Measurements from ENCODE around the gene TMC4.

The TMC4 gene

DNA sequence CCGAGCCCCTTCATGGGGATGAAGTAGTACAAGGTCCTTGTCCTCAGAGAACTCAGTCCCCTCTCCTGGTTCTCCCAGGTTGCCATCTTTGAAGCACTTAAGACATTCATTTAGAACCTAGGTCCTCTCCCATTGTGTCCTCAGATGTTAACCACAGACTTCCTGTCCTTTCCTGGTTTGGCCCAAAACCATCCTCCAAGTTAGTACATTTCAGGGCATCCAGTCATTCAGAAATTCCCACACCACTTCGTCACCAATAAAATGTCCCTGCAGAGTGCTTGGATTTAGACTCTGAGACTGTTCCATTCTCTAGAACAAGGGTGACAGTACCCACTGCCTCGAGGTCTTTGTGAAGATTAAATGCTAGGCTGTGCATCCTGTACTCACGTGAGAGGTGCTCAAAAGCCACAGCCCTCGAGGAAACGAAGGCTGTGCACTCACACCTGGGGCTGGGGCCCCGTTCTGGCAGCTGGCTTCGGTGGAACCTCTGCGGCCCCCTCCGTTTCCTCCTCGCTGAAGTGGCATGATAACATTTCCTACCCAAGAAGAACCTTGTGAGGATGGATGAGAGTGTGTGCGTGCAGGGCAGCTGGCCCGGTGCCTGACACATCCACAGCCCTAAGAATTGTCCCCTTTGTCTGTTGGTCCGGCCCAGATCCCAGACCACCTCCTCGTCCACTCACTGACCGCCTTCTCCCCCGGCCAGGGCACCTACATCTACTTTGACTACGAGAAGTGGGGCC is 18.2 kb downstream of the TMC4 start:
- DNase-seq (ENCODE audit: low spot score) = no peak

DNA sequence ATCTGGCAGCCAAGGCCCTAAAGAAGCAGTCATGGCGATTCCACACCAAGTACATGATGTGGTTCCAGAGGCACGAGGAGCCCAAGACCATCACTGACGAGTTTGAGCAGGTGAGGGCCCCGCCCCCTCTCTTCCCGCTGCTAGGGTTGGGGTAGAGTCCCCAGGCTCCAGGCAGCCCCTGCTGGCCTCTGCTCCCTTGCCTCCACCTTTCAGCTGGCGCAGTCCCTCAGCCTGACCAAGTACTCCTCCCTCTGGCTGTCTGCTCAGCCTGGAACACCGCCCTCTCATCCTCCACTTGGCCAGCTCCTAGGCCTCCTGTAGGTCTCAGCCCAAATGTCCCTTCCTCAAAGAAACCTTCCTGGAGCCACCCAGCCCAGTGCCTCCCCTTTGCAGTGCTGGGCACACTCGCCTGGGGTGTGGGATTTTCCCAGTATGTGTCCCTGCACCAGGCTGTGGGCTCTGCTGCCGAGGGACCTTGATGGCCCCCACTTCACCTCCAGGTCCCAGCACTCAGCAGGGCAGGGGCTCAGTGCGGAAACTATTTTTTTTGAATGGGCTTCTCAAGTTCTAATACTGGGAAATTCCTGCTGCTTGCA is 19.1 kb downstream of the TMC4 start:
- no peak for DNase-seq (ENCODE audit: low spot score)

DNA sequence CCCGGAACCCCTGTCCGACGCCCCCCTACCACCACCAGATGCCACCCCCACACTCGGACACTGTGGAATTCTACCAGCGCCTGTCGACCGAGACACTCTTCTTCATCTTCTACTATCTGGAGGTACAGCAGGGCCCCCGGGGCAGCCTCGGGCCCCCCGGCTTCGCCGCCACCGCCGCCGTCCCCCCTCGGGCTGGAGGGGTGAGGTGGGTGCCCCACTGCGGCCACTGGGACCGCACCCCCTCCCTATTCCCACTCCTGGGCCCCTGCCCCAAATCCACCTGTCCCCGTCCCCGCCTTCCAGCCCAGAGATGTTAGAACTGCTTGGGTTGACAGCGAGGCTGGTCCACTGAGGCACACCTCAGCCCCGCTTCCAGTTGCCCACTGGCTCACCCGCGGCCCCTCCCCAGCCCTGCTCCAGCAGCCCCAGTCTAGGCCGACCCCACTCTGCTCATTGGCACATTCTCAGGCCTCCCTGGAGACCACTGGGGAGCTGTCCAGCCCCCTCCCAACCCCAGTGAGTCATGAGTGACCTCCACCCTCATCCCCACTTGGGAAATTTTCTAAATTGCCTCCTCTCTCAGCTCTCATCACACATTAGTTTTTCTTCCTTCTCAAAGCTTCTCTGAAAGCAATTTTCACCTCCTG is 20.0 kb downstream of the TMC4 start:
- no peak for DNase-seq (ENCODE audit: low spot score)

DNA sequence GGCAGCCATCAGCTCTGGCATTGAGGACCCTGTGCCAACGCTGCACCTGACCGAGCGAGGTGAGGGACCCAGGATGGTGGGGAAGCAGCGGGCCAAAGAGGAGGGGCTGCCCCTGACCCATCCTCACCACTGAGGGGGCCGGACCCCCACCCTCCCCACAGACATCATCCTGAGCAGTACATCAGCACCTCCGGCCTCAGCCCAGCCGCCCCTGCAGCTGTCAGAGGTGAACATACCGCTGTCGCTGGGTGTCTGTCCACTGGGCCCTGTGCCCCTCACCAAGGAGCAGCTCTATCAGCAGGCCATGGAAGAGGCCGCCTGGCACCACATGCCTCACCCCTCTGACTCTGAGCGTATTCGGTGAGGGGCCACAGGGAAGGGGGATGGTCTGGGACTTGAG is 20.7 kb downstream of the TMC4 start:
- no peak for DNase-seq (ENCODE audit: low spot score)

DNA sequence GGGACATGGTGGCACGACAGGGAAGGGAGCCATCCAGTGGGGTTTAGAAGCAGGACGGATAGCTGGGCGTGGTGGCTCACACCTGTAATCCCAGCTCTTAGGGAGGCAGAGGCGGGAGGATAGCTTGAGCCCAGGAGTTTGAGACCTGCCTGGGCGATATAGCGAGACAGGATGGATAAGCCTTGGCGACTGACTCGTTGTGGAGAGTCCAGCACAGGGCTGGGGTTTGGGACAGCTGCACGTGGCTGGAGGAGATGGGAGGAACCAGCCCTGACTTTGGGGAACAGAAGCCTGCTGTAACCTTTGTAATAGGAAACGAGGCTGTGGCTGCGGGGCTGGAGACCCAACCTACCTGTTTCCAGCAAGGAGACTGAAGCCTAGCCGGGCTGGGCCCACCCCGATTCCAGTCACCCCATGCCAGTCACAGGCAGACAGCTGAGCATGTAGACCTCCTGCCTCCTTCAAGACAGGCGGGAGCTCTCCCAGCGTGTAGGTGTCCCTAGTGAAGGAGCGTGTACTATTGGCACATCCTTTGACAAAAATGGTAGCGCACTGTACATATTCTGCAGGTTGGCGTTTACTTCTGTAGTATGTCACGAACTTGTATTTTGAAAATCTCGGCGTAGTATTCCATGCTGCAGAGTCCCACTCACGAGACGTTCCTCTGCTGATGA is 21.5 kb downstream of the TMC4 start:
- DNase-seq (ENCODE audit: low spot score) = no peak

DNA sequence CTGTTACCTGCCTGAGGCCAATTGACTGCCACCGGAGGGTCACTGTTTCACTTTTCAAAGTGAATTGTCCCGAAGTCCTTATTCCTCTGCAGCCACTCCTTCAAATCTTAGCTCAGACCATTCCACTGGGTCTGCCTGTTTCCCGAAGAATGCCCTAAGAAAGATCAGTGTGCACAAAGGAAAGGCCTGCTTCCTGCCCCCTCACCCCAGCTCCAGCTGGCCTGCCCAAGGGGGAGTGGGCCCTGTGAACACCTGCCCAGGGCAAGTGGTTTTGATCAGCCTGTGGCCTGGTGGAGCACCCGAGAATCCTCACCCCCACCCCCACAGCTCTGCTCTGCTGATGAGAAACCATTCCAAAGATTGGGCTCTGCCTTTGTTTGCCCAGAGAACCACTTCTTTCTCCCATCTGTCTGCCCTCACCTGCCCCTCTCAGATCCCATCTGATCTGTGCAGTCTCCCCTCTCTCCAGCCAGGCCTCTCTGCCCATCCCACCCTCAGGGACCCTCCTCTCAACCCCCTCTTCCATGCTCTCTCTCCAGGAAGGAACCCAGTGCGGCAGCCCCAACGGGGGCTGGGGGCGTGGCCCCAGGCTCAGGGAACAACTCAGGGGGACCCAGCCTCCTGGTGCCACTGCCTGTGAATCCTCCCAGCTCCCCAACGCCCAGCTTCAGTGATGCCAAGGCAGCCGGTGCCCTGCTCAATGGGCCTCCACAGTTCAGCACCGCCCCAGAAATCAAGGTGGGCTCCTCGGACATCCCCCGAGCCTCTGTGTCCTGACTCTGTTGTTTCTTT is 23.7 kb downstream of the TMC4 start:
- DNase-seq (ENCODE audit: low spot score) = no peak

DNA sequence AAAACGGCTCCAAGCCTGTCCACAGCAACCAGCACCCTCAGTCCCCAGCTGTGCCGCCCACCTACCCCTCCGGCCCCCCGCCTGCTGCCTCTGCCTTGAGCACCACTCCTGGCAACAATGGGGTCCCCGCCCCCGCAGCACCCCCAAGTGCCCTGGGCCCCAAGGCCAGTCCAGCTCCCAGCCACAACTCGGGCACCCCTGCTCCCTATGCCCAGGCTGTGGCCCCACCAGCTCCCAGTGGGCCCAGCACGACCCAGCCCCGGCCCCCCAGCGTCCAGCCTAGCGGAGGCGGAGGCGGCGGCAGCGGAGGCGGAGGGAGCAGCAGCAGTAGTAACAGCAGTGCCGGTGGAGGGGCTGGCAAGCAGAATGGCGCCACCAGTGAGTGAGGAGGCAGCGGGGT is 24.8 kb downstream of the TMC4 start:
- DNase-seq (ENCODE audit: low spot score) = no peak

DNA sequence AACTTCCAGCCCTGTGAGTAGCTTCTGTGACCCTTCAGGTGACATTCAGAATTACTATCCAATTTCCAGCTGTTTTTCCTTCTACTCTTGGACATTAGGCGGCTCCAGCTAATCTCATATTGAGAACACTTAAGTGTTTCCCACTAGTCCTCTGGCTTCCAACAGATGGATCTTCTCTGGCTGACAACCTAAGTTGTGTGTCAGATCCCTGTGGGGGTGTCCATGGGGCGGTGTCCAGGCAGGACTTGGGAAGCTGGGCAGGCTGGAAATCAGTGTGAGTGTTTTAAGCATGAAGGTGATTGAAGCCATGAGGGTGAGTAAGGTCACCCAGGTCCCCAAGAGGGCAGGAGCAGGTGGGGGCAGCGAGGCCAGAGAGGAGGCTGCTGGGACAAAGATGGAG is 25.3 kb downstream of the TMC4 start:
- DNase-seq (ENCODE audit: low spot score) = no peak

DNA sequence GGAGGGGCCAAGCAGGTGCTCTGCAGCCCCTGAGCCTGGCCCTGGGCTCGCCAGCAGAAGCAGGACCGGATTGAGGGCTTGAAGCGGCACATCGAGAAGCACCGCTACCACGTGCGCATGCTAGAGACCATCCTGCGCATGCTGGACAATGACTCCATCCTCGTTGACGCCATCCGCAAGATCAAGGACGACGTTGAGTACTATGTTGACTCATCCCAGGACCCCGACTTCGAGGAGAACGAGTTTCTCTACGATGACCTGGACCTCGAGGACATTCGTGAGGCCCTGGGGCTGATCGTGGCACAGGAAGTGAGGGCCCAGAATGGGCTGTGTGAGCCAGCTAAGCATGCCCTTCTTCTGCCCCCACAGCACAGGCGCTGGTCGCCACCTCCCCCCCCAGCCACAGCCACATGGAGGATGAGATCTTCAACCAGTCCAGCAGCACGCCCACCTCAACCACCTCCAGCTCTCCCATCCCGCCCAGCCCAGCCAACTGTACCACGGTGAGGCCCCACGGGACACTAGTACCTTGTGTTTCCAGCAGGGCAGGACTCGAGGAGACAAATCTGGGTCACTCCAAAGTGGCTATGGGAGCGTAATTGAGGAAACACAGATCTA is 27.3 kb downstream of the TMC4 start:
- DNase-seq (ENCODE audit: low spot score) = no peak

DNA sequence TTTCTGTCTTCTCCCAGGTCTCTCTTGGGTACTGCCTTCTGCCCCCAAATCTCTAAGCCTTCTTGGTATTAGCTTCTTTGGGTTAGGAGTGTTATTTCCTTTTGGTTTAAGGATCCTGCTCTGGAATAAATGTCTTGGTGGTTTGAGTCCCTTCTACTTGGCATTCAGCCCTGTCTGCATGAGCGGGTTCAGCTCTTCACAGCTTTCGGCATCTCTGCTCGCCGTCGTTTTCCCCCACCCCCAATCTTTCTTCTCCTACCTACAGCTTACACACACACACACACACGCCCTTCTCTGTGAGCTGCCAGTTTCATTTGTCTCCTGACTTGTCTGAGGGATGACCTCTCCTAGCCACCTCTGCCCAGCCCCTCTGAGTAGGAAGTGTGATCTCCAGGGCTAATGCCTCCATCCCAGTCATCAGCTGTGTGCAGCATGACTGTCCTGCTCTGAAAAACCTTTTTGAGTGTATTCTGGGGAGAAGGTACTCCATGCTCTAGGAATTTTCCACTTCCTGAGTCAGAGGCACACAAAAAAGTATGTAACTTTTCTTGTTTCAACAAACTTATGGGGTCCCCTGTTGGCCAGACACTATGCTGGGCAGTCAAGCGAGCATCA is 30.7 kb downstream of the TMC4 start:
- DNase-seq (ENCODE audit: low spot score) = no peak

DNA sequence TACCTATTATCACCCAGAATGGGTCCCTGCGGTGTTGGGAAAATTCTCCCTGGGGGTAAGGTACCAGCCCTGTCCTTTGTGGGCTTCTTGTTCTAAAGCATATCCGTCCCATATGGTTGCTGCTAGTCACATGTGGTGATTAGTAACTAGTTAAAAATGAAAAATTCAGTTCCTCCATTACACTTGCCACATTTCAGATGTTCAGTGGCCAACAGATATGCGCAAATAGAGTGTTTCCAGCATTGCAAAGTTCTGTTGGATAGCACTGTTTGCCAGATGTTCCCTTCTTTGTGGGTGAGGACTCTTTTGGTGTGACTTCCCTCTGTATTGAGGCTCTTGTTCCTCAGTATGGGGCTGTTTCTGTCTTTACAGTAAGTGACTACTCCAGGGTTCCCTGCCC is 31.6 kb downstream of the TMC4 start:
- no peak for DNase-seq (ENCODE audit: low spot score)

DNA sequence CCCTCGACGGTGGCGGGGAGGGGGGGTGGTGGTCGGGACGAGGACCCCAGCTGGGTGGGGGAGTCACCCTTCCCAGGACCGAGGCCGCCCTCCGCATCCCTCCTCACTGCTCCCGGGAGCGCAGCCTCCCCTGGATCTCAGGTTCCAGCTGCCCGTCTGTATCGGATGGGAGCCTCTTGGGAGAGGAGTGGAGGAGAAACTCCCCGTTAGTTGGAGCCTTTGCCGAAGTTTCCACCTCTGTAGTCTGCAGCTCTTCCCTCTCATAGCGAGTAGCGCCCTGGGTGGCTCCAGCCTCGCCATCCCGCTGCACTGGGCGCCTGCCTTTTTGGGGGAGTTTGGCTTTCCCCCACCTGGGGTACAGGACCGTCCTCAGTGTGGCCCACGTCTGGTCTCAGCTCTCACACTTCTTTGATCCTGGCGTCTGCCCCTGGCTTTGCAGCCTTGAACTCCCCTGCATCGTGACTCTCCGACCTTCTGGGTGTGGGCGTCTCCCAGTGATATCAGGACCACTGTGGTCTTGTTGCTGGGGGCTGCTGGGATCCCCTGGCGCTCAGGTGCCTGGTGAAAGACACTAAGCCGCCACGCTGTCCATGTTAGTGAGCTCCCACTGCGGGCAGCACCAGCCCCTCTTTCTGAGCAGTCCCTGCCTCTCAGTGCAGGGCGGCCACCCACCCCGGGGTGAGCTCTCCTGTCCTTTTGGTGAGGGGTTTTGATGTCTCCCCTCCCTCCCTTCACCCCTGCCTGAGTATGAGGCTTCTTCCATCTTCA is 34.3 kb downstream of the TMC4 start:
- DNase-seq (ENCODE audit: low spot score) = no peak

DNA sequence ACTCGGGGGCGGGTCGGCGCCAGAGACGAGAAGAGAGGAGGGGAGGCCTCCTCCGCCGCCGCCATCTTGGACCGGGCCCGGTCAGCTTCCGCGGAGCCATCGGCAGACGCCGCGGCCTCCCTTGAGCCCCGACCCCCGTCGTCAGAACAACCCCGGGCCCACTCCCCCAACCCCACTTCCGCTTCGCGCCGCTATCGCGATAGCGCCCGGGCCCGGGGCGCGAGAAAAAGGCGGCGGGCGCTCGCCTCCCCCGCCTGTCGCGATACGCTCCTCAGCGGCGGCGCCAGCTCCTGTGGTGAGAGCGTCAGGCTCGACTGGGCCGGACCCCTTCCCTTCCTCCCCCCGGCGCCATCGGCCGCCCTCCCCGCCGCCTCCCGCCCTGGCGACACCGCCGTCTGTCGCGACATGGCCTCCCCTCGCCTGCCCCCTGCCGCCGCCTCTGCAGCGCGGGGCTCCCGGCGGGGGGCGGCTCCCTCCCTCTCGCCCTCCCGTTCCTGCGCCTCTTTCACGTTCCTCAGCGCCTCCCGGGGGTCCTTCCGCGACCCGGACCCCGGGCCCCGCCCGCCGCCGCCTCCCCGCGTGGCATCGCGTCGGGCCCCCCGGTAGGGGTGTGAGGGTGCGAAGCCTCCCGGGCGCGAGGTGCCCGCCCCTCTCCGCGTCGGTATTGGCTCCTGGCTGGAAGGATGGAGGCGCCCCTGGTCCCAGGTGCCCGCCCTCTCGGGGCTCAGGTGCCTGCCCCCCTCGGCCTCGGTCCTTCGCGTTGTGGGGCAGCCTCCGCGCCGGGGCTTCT is 35.1 kb downstream of the TMC4 start, which contains the start of gene CNOT3:
Gene CNOT3, plus strand, starts transcription at position 64 of the 790 bp plus-strand sequence. CDS start 5,217 bp downstream, outside the sequence.
- DNase-seq (ENCODE audit: low spot score) = no peak

DNA sequence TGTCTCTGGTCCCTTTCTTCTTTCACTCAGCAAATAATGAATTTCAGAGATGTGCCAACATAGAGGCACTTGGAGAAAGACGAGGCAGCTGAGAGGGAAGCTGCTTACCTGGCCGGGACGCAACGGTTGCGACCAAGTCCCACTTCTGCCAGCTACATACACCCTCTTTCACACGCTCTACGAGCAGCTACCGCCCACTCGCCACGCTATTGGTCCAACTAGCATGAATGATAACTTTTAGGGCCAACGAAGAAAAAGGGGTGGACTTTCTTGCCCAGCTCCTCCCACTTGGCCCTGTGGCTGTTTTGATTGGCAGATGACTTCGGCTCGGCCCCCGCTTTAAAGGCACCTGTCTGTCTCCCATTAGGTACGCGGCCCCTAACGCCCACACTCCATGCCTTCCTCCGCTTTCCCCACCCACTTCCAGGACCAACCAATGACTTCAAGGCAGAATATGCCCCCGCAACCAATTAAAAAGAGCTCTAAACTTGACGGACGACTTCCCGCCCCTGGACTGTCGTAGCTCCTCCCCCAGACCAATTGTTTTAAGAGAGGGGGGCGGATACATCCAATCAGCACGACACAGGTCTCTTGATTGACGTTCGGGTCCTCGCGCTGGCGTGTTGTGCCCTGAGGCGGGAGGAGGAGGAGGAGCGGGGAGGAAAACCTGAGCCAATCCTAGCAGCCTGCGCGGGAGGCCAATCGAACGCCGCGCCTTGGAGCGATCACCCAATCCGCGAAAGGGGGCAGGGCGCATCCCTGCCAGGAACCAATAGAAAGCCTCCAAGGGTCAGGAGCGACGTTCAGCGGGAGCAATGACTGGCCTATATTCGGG is 35.9 kb downstream of the TMC4 start:
- DNase-seq (ENCODE audit: low spot score) = peak; percentile 100

DNA sequence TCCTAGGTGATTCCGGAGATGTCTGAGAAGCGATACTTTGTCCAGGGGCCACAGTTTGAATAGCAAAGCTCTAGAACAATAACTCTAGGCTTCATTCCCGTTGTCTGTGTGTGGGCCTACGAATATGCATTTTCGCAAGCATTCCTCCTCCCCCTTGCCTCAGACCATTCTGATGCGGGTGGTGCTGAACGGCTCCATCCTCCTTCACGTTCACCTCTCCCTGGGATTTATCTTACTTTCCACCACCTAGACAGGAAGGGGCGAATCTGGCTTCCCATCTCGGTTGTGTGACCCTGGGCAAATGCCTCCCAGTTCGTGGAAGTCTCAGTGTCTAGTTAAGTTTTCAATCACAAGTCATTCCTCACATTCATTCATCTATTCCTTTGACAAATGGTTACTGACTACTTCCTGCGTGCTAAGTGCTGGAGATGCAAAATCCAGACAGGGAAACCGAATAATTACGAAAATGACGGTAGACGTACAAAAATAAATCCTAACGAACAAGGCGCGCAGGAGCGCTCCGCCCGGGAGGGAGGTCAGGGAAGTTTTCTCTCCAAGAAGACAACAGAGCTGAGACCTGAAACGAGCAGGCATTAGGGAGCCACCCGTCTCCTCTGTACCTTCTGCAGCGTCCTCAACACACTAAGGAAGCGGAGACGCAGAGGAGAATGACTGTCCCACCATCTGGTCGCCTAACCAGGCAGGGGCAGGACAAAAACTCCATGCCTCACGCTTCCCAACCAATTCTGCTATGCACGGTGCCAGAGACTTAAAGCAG is 36.7 kb downstream of the TMC4 start:
- DNase-seq (ENCODE audit: low spot score) = peak; percentile 31

DNA sequence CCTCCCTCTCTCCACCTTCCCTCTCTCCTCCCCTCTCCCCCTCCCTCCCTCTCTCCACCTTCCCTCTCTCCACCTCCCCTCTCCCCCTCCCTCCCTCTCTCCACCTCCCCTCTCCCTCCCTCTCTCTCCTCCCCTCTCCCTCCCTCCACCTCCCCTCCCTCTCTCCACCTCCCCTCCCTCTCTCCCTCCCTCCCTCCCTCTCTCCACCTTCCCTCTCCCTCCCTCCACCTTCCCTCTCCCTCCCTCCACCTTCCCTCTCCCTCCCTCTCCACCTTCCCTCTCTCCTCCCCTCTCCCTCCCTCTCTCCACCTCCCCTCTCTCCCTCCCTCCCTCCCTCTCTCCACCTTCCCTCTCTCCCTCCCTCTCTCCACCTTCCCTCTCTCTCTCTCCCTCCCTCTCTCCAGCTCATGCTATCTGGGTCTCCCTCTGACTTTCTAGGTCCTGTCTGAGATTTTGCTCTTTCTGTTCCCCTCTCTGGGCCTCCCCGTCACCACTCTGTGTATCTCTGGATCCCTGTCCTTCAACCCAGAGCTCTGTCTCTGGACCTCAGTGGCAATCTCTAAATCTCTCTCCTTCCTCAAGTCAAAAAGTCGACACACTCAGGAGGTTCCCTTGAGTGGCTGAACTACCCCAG is 38.9 kb downstream of the TMC4 start:
- DNase-seq (ENCODE audit: low spot score) = no peak

DNA sequence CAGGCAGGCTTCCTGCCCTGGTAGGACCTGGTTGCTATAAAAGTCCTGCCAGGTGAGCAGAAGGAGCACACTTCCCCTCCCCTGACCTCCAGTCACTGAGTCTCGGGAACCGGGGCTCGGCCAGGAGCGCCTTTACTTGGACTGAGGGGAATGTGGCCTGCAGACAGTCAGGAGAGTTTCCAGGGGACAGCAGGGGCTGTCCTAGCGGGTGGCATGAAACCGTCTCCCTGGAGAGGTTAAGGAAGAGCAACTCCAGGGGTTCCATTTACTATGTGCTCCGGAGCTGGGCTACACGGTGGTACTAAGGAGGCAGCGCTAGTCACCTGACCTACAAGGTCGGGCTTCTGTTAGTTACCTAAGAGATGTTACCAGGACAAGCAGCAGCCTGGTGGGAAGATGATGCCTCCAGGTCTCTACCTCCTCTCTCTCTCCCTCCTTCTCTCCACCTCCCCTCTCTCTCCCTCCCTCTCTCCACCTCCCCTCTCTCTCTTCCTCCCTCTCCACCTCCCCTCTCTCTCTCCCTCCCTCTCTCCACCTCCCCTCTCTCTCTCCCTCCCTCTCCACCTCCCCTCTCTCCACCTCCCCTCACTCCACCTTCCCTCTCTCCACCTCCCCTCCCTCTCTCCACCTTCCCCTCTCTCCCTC is 39.5 kb downstream of the TMC4 start:
- no peak for DNase-seq (ENCODE audit: low spot score)
